K562 (cell line): ENCODE results near the gene EFHD2. TPM values are rescaled to one million over a fixed set of nuclear protein-coding genes. Genes with fewer than 3 reads are reported as not detected.
A peak's percentile ranks its signal among the peaks of the same experiment; 100 is the strongest.

Experiments
- DEAF1 ChIP-seq: fragments of 450-650 bp; formaldehyde crosslinking; IDR thresholded peaks from 2 replicates; pipeline ENCODE4 v1.4.0; 2020; ENCODE audit warnings: mild to moderate bottlenecking, moderate library complexity
- E2F8 ChIP-seq: fragments of 450-650 bp; IDR thresholded peaks from 2 replicates; pipeline ENCODE4 v1.7.1; 2018; ENCODE audit warnings: mild to moderate bottlenecking, low read depth; ENCODE audit not compliant: partially characterized antibody
- FOXA3 ChIP-seq, 2 experiments: fragments of 450-650 bp in 1 of 2; sonication (generic) in 1 of 2; formaldehyde crosslinking; IDR thresholded peaks in 1 of 2; conservative IDR thresholded peaks in 1 of 2; 2 replicates each; pipeline versions ENCODE4 v1.4.0 to v1.8.0; 2020 to 2022; ENCODE audit warnings: mild to moderate bottlenecking in 2 of 2, missing genetic modification reagents in 1 of 2
- GATA2 ChIP-seq: sonication (generic); formaldehyde crosslinking; IDR thresholded peaks from 2 replicates; pipeline ENCODE4 v1.4.0; 2020; ENCODE audit warnings: mild to moderate bottlenecking, missing genetic modification reagents
- GATAD2B ChIP-seq: fragments of 450-650 bp; IDR thresholded peaks from 2 replicates; pipeline ENCODE4 v1.6.1; 2017; ENCODE audit warnings: mild to moderate bottlenecking, borderline replicate concordance
- KAT7 ChIP-seq: sonication (generic); formaldehyde crosslinking; IDR thresholded peaks from 2 replicates; pipeline ENCODE4 v1.8.0; 2022; ENCODE audit warnings: missing genetic modification reagents, mild to moderate bottlenecking, borderline replicate concordance
- MCM3 ChIP-seq: fragments of 450-650 bp; IDR thresholded peaks from 2 replicates; pipeline ENCODE4 v1.6.1; 2016
- MEF2A ChIP-seq: IDR thresholded peaks from 2 replicates; pipeline ENCODE4 v1.6.1; 2011; ENCODE audit warnings: low read depth, mild to moderate bottlenecking, low read length, moderate library complexity; ENCODE audit not compliant: control insufficient read depth
- MIER1 ChIP-seq: fragments of 450-650 bp; IDR thresholded peaks from 2 replicates; pipeline ENCODE4 v1.6.1; 2016; ENCODE audit warnings: antibody characterized with exemption, mild to moderate bottlenecking, low read depth
- NFIX ChIP-seq: fragments of 250-450 bp; sonication (Bioruptor Pico); IDR thresholded peaks from 2 replicates; pipeline ENCODE4 v1.4.0; 2020; ENCODE audit warnings: low read depth, mild to moderate bottlenecking, moderate library complexity
- PTRF ChIP-seq: fragments of 450-650 bp; IDR thresholded peaks from 2 replicates; pipeline ENCODE4 v1.6.1; 2016; ENCODE audit warnings: mild to moderate bottlenecking, missing genetic modification characterization, missing compliant biosample characterization
- SMAD3 ChIP-seq: fragments of 450-650 bp; formaldehyde crosslinking; conservative IDR thresholded peaks from 2 replicates; pipeline ENCODE4 v1.4.0; 2020; ENCODE audit warnings: mild to moderate bottlenecking
- XRCC5 ChIP-seq: fragments of 200-400 bp; formaldehyde crosslinking; IDR thresholded peaks from 2 replicates; pipeline ENCODE4 v1.6.1; 2017; ENCODE audit warnings: low read depth, mild to moderate bottlenecking, low read length
- ZFP91 ChIP-seq: sonication (generic); formaldehyde crosslinking; IDR thresholded peaks from 2 replicates; pipeline ENCODE4 v1.8.0; 2022; ENCODE audit warnings: mild to moderate bottlenecking, missing genetic modification reagents
- polyA plus RNA-seq, 8 experiments: library from polyadenylated mRNA; depleted of rRNA in 4 of 8; stranded (reverse) in 5 of 8; unstranded in 3 of 8; fragments of >200 nt; fragmentation: Nextera tagmentation in 2 of 8; fragmentation: Illumina TruSeq in 1 of 8; extraction: Ambion mirVana in 2 of 8; extraction: Trizol in 1 of 8; gene quantifications; 2 replicates each; pipeline versions ENCODE4 v1.2.1 to v1.2.3, GENCODE V29; 2011 to 2014; ENCODE audit warnings: inconsistent platforms in 1 of 8, missing spikeins in 1 of 8
- total RNA-seq, 7 experiments: library from RNA; depleted of rRNA in 6 of 7; stranded (reverse); fragments of >200 nt in 6 of 7; fragmentation: Illumina TruSeq in 2 of 7; extraction: Trizol in 2 of 7; gene quantifications; 2 replicates each; pipeline versions ENCODE4 v1.2.1 to v1.2.3, GENCODE V29; 2011 to 2021; ENCODE audit warnings: low replicate concordance in 1 of 7
- TF ChIP-seq, protein P1 (sequence below): fragments of 250-450 bp; sonication (Bioruptor Pico); IDR thresholded peaks from 2 replicates; pipeline ENCODE4 v1.8.0; 2022; ENCODE audit warnings: inconsistent platforms
- TF ChIP-seq, protein P2 (sequence below): sonication (generic); formaldehyde crosslinking; IDR thresholded peaks from 2 replicates; pipeline ENCODE4 v1.9.0; 2022; ENCODE audit warnings: mild to moderate bottlenecking, missing genetic modification reagents
- TF ChIP-seq, protein P3 (sequence below): fragments of 250-450 bp; sonication (Bioruptor Pico); IDR thresholded peaks from 2 replicates; pipeline ENCODE4 v1.8.0; 2021; ENCODE audit warnings: moderate library complexity, mild to moderate bottlenecking, inconsistent platforms

The EFHD2 gene
- total and polyA plus RNA-seq, 9 of the 15 experiments (the other 6 are each of a cell fraction or from before 2014, with no cell fraction given) = 1.7 to 73.5 (median 25.2) TPM

- TF ChIP-seq FOXA3 (CRISPR knock-in tag; conservative IDR thresholded peaks at IDR 0.05 in 1 of 2, IDR thresholded peaks at IDR 0.05 in 1 of 2) = no peak
- peak; percentile 55; the same call in 1 of the 2 replicates for TF ChIP-seq MEF2A
- TF ChIP-seq MIER1 = no peak
- no peak for TF ChIP-seq E2F8
- TF ChIP-seq SMAD3 = no peak
- TF ChIP-seq, protein P1, sequence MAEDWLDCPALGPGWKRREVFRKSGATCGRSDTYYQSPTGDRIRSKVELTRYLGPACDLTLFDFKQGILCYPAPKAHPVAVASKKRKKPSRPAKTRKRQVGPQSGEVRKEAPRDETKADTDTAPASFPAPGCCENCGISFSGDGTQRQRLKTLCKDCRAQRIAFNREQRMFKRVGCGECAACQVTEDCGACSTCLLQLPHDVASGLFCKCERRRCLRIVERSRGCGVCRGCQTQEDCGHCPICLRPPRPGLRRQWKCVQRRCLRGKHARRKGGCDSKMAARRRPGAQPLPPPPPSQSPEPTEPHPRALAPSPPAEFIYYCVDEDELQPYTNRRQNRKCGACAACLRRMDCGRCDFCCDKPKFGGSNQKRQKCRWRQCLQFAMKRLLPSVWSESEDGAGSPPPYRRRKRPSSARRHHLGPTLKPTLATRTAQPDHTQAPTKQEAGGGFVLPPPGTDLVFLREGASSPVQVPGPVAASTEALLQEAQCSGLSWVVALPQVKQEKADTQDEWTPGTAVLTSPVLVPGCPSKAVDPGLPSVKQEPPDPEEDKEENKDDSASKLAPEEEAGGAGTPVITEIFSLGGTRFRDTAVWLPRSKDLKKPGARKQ (CRISPR knock-in tag) = no peak
- TF ChIP-seq, protein P2, sequence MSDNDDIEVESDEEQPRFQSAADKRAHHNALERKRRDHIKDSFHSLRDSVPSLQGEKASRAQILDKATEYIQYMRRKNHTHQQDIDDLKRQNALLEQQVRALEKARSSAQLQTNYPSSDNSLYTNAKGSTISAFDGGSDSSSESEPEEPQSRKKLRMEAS (CRISPR knock-in tag) = no peak
- TF ChIP-seq DEAF1 (CRISPR knock-in tag) = no peak
- no peak for TF ChIP-seq NFIX (CRISPR knock-in tag)
- TF ChIP-seq, protein P3, sequence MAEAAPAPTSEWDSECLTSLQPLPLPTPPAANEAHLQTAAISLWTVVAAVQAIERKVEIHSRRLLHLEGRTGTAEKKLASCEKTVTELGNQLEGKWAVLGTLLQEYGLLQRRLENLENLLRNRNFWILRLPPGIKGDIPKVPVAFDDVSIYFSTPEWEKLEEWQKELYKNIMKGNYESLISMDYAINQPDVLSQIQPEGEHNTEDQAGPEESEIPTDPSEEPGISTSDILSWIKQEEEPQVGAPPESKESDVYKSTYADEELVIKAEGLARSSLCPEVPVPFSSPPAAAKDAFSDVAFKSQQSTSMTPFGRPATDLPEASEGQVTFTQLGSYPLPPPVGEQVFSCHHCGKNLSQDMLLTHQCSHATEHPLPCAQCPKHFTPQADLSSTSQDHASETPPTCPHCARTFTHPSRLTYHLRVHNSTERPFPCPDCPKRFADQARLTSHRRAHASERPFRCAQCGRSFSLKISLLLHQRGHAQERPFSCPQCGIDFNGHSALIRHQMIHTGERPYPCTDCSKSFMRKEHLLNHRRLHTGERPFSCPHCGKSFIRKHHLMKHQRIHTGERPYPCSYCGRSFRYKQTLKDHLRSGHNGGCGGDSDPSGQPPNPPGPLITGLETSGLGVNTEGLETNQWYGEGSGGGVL (CRISPR knock-in tag) = no peak
- TF ChIP-seq XRCC5 = no peak
- no peak for TF ChIP-seq GATAD2B
- TF ChIP-seq PTRF (tag) = no peak
- no peak for TF ChIP-seq KAT7 (CRISPR knock-in tag)
- no peak for TF ChIP-seq ZFP91
- no peak for TF ChIP-seq MCM3
- no peak for TF ChIP-seq GATA2 (CRISPR knock-in tag)
Observed at GRCh38 chr1:15423355-15424077, 13.8 kb downstream of the EFHD2 start (continued).
